OCI-LY7 (cell line): Measurements from ENCODE around the gene PRDM13. TPM values are rescaled to one million over a fixed set of nuclear protein-coding genes. Genes with fewer than 3 reads are reported as not detected.
"Not testable (repeated sequence)": the region's sequence is repeated elsewhere in the genome, so short reads cannot be mapped to it uniquely, and the experiment has no call there.

Experiments used
- BruUV-seq: library from RNA; stranded (reverse); fragments of 400-500 nt; replicated peaks from 2 replicates; lab custom pipeline; 2021; lab: Mats Ljungman, UMichigan
- CTCF ChIA-PET: fragments of 300-600 bp; sonication (Branson Sonifier 250); formaldehyde crosslinking; loops from one replicate; lab custom pipeline; 2022; ENCODE audit warnings: antibody characterized with exemption; ENCODE audit not compliant: unreplicated experiment; lab: Charles Lee
- POLR2A ChIA-PET: fragments of 300-600 bp; sonication (Branson Sonifier 250); formaldehyde crosslinking; loops from one replicate; lab custom pipeline; 2022; ENCODE audit warnings: antibody characterized with exemption; lab: Charles Lee
- DNase-seq: peaks from one replicate; pipeline ENCODE4 v3.0.0-alpha.2; 2015; ENCODE audit warnings: low spot score
- H2AFZ ChIP-seq: fragments of 200-600 bp; sonication (generic), shearing (Covaris generic); 2 replicates; pipeline ENCODE4 v1.6.1; 2014; ENCODE audit warnings: mild to moderate bottlenecking, antibody characterized with exemption, low read length, moderate library complexity
- H3K27ac ChIP-seq: fragments of 200-600 bp; sonication (generic); 2 replicates; pipeline ENCODE4 v1.5.1; 2014; ENCODE audit warnings: mixed run types, low read depth, mild to moderate bottlenecking, moderate library complexity, low read length, inconsistent platforms; ENCODE audit not compliant: poor library complexity, severe bottlenecking
- H3K36me3 ChIP-seq: fragments of 200-600 bp; sonication (generic); 2 replicates; pipeline ENCODE4 v1.6.1; 2014; ENCODE audit warnings: mild to moderate bottlenecking, antibody characterized with exemption, low read length, moderate library complexity, mixed read lengths; ENCODE audit not compliant: insufficient read depth
- H3K4me1 ChIP-seq: fragments of 200-600 bp; sonication (generic); 2 replicates; pipeline ENCODE4 v1.5.1; 2014; ENCODE audit warnings: mild to moderate bottlenecking, low read length; ENCODE audit not compliant: insufficient read depth, poor library complexity, severe bottlenecking
- H3K4me2 ChIP-seq: fragments of 200-600 bp; sonication (generic); 2 replicates; pipeline ENCODE4 v1.6.1; 2014; ENCODE audit warnings: mild to moderate bottlenecking, low read length
- H3K4me3 ChIP-seq: fragments of 200-600 bp; sonication (generic); 2 replicates; pipeline ENCODE4 v1.5.1; 2014; ENCODE audit warnings: mild to moderate bottlenecking, low read depth, low read length; ENCODE audit not compliant: poor library complexity, severe bottlenecking
- H3K79me2 ChIP-seq: fragments of 200-600 bp; sonication (generic); 2 replicates; pipeline ENCODE4 v1.6.1; 2016; ENCODE audit warnings: low read depth, mild to moderate bottlenecking, low read length, moderate library complexity, mixed read lengths; ENCODE audit not compliant: insufficient read depth
- H3K9me2 ChIP-seq: fragments of 200-600 bp; sonication (generic); 2 replicates; pipeline ENCODE4 v1.6.1; 2016; ENCODE audit warnings: mild to moderate bottlenecking, low read length, mixed read lengths; ENCODE audit not compliant: insufficient read depth
- H3K9me3 ChIP-seq: fragments of 200-600 bp; sonication (generic); 2 replicates; pipeline ENCODE4 v1.6.1; 2014; ENCODE audit warnings: mild to moderate bottlenecking, mixed run types, low read length, mixed read lengths
- H4K20me1 ChIP-seq: fragments of 200-600 bp; sonication (generic); 2 replicates; pipeline ENCODE4 v1.6.1; 2014; ENCODE audit warnings: mild to moderate bottlenecking, antibody characterized with exemption, low read length, moderate library complexity, mixed read lengths; ENCODE audit not compliant: insufficient read depth
- EZH2phosphoT487 ChIP-seq: fragments of 200-600 bp; sonication (generic); IDR thresholded peaks from 2 replicates; pipeline ENCODE4 v1.6.1; 2018; ENCODE audit warnings: low read depth, borderline replicate concordance, mild to moderate bottlenecking, mixed run types, antibody characterized with exemption, low read length, moderate library complexity, mixed read lengths
- intact Hi-C: fragments of 100-400 bp; cut with micrococcal nuclease; formaldehyde crosslinking; loops from one replicate; pipeline ENCODE4 v1.10.0; 2022; ENCODE audit not compliant: unreplicated experiment
- total RNA-seq, 2 experiments: library from RNA; depleted of rRNA in 1 of 2; stranded (reverse); fragments of >200 nt in 1 of 2; shearing (Covaris generic) in 1 of 2; gene quantifications; 2 replicates each; pipeline ENCODE4 v1.2.3, GENCODE V29; 2014 to 2022
- TF ChIP-seq, protein P1 (sequence below): fragments of 200-600 bp; sonication (generic); conservative IDR thresholded peaks from 2 replicates; pipeline ENCODE4 v1.5.1; 2014; ENCODE audit warnings: mild to moderate bottlenecking, antibody characterized with exemption, low read length, moderate library complexity, mixed read lengths

PRDM13 gene
- total RNA-seq, 2 experiments from 2014 or later, result 0.16 TPM; not detected in 1

DNA sequence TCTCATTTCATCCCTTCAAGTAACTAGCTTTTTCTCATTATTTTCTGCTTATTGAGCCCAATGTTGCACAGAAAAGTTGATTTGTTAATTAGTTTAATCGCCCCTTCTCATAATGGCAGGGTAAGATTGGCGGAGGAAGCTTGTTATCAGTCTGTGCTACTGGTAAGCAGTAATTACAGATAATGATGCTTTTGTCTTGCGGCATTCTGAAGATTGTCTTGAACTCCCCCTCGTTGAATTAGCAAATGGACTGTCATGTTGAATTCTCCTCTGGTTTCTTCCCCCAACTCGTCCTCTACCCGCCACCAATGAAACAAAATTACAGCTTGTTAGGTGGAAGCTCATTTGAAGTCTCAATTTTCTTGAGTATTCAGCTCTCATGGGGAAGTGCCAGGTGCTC is 39.4 kb downstream of the PRDM13 start:
- no peaks in the 10 kb centered on the region for H3K9me3 ChIP-seq
- no peak overlapping the region for H3K4me2 ChIP-seq
- intact Hi-C loops, result no loop called here
- BruUV-seq, result no TSS peak
- no peaks in the 10 kb centered on the region for H3K36me3 ChIP-seq
- H3K4me1 ChIP-seq, result no peaks in the 10 kb centered on the region
- CTCF ChIA-PET, result no interaction called here
- no peak overlapping the region for H2AFZ ChIP-seq
- H3K4me3 ChIP-seq, result no peak overlapping the region
- POLR2A ChIA-PET, result no interaction called here
- DNase-seq, result no peak
- TF ChIP-seq EZH2phosphoT487, result no peak
- TF ChIP-seq, protein P1, sequence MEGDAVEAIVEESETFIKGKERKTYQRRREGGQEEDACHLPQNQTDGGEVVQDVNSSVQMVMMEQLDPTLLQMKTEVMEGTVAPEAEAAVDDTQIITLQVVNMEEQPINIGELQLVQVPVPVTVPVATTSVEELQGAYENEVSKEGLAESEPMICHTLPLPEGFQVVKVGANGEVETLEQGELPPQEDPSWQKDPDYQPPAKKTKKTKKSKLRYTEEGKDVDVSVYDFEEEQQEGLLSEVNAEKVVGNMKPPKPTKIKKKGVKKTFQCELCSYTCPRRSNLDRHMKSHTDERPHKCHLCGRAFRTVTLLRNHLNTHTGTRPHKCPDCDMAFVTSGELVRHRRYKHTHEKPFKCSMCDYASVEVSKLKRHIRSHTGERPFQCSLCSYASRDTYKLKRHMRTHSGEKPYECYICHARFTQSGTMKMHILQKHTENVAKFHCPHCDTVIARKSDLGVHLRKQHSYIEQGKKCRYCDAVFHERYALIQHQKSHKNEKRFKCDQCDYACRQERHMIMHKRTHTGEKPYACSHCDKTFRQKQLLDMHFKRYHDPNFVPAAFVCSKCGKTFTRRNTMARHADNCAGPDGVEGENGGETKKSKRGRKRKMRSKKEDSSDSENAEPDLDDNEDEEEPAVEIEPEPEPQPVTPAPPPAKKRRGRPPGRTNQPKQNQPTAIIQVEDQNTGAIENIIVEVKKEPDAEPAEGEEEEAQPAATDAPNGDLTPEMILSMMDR, result no peak
- no peaks in the 10 kb centered on the region for H4K20me1 ChIP-seq
- H3K9me2 ChIP-seq, result no peaks in the 10 kb centered on the region
- H3K27ac ChIP-seq, result no peak overlapping the region
- no peaks in the 10 kb centered on the region for H3K79me2 ChIP-seq

DNA sequence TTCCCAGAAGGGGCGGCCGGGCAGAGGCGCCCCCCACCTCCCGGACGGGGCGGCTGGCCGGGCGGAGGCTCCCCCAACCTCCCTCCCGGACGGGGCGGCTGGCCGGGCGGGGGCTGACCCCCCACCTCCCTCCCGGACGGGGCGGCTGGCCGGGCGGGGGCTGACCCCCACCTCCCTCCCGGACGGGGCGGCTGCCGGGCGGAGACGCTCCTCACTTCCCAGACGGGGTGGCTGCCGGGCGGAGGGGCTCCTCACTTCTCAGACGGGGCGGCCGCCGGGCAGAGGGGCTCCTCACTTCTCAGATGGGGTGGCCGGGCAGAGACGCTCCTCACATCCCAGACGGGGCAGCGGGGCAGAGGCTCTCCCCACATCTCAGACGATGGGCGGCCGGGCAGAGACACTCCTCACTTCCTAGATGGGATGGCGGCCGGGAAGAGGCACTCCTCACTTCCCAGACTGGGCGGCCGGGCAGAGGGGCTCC is 43.5 kb downstream of the PRDM13 start:
- H3K36me3 ChIP-seq, H3K9me2 ChIP-seq, intact Hi-C loops, H2AFZ ChIP-seq, H3K9me3 ChIP-seq, H3K27ac ChIP-seq, DNase-seq, BruUV-seq, H4K20me1 ChIP-seq, CTCF ChIA-PET, H3K4me2 ChIP-seq, POLR2A ChIA-PET, H3K79me2 ChIP-seq, H3K4me1 ChIP-seq, H3K4me3 ChIP-seq: not testable (repeated sequence)

DNA sequence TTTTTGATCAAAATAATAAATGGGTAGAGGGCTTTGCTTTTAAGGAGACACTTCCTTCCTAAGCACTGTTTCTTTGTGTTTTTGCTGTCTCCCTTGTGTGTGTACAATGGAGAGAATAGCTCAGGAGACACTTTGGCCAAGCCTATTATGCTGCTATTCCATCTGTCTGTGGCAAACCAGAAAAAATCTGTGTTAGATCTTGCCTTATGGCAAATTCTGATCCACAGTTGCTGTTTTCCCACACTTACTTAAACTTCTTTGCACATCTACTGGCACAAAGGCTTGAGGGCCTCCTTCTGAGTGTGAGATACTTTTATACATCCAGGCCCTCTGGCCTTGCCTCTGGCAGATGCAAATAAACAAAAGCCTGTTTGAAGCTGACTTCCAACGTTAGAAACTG is 53.6 kb downstream of the PRDM13 start:
- Histone ChIP-seq H3K4me1 (no peaks in the 10 kb centered on the region), H3K9me3 (no peaks in the 10 kb centered on the region), H4K20me1 (no peaks in the 10 kb centered on the region), H3K4me2 (no peak overlapping the region), H3K4me3 (no peak overlapping the region), H3K36me3 (no peaks in the 10 kb centered on the region), H3K79me2 (no peaks in the 10 kb centered on the region), H3K9me2 (no peaks in the 10 kb centered on the region), H3K27ac (no peak overlapping the region), H2AFZ (no peak overlapping the region)
- TF ChIP-seq EZH2phosphoT487, result no peak
- TF ChIP-seq, protein P1, result no peak
- no peak for DNase-seq
- POLR2A ChIA-PET, result interaction anchor here (0.6 kb wide), 1 partner anchor 144 kb away, joined by 6 read pairs; no protein-coding TSS in a partner anchor
- intact Hi-C loops, result no loop called here
- BruUV-seq, result no TSS peak
- CTCF ChIA-PET, result no interaction called here
